HG03095 (cell line): Measurements from ENCODE around the gene IGLL5.

ENCODE experiments used
- ATAC-seq: cut with Tn5 transposase; IDR thresholded peaks from one replicate; pipeline ENCODE4 v1.9.1; 2021; ENCODE audit warnings: moderate library complexity; ENCODE audit not compliant: unreplicated experiment

The IGLL5 gene

DNA sequence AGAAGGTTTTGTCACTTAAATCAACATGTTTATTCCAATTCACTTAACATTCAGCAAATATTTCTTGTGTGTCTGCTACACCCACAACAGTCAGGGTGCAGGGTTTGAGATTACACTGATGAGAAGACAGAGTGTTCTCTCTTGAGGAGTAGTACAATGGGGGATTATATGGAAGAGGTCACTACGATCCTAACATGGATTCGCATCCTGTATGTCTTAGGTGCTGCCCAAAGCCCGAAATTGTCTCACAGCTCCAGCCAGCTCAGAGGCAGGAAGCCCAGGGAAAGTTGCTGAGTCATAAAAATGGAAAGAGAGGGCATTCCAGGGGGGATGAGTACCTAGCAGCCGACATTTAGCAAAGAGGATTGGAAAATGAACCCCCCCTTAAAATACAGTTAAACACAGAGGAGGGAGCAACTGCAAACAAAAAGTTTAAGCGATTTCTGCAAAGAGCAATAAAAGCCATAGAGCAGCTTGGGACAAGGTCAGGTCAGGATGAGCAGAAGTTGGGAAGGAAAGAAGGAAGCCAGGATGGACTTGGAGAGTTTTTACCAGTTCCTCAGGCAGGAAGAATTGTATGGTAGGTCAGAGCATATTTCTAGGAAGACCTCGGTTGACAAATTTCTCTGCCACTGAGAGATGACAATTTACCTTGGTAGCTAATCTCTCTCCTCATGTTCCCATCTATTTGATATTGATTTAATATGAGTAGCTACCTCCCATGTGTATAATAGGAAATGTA is 49.5 kb downstream of the IGLL5 start:
- no peak for ATAC-seq

DNA sequence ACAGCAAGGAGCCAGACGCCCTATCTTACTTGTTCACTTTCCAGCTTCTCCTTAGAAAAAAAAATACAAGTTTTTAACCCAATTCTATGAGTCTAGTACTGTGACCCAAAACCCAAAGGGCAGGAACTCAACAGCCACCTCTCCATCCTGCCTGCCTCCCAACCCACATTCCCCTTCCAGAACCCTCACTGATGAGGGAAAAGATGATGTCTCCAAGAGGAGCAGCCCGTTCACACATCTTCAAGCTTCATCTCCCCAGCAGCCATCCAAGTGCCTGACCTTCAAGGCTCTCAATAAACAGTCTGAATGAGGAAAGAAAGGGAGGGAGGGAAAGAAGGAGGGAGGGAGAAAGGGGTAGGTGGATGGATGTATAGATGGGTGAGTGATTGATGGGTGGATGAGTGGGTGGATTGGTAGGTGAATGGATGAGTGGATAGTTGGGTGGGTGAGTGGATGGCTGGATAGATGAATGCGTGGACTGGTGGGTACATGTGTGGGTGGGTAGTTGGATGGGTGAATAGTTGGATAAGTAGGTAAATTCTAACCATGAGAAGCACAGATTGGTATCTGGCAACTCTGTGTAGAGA is 50.4 kb downstream of the IGLL5 start:
- ATAC-seq: no peak

DNA sequence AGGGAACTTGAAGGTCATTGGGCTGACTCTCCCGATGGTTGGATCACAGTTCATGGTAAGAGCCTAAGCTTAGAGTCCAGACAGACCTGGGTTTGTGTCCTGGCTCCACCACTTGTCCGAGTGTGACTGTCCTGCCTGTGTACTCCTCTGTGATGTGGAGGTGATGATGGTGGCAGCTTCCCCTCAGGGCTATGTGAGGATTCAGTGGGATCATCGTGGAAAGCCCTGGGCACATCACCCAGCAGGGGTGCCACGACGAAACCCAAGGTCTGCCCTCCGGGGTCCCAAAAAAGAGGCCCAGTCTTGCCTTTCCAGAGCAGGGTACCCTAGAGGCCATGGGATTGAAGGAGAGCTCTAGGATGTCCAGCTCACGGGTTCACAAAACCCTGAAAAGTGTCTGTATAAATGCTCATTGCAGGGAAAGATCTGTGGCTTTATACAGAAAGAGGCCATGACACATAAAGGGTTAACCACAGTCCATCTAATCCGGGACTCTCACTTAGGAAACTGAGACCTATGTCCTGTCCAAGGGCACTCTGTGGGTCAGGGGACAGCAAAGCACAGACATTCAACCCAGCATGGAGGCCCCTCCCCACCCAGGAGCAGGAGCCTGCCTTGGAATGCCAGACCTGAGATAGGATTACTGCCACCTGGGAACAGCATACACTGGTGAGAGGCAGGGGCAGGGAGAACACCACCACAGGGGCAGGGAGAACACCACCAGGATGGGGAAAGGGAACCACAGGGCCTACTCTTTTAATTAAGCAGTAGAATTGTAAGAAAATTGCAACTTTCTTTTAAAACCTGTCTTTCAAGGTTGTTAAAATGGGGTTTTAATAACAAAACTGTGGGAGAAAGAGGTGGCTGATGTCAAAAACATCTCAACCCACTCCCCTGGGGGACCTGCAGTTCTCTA is 51.3 kb downstream of the IGLL5 start:
- ATAC-seq: no peak

DNA sequence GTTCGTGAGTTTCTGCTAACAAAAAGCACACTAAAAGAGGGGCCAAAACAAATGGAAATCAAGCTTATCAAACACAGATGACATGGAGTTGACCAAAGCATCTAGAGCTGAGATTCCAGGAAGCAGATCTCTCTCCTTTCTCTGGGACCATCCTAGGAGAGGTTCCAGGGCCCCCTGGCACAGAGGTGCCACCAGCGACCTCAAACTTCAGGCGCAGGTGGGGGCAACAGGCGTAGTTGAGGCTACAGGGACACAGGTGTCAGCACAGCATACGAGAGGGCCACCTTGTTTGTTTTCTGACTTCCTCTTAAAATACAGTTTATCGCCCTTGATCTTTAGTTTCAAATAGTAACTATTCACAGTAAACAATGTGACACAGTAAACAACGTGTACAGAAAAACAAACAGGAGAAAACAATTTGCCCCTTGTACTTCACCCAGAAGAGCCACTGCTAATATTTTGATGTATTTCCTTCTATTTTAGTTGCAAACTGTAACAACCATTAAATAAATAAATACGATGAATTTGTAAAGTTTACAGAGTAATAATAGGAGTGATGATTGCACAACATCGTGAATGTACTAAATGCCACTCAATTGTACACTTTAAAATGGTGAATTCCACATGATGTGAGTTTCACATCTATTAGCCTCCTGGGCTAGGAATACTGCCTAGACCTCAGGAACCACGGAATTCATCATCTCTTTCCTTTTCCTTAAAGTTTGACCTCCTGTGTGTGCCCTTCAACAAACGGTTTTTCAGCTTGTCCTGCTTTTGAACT is 52.2 kb downstream of the IGLL5 start:
- ATAC-seq: no peak

DNA sequence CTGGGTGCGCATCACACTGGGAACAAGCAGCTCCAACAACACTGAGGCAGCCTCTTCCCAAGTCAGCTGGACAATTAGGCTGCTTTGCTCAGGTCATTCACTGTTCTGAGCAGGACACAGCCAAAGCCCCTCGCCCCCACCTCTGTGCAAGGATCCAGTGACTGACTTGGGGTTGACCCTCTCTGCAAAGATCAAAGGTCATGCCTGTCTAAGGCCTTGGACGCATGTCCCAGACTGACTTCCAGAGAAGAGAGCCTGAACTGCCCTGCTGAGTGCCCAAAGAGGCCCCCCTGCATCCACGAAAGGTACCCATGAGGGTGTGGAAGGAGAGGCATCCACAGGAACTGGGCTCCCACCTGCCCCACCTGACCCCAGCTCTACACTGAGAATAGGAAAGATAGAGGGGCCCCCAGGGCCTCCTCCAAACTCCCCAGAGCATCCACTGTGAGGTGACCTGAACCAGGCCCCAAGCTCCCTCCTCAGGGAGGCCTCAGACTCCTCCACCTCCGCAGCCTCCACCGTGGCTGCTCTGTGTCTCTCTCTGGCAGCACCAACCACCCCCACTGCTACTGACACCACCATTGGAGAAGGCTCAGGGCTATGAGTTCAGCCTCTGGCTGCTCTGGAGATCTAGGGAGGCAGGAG is 53.5 kb downstream of the IGLL5 start:
- no peak for ATAC-seq

DNA sequence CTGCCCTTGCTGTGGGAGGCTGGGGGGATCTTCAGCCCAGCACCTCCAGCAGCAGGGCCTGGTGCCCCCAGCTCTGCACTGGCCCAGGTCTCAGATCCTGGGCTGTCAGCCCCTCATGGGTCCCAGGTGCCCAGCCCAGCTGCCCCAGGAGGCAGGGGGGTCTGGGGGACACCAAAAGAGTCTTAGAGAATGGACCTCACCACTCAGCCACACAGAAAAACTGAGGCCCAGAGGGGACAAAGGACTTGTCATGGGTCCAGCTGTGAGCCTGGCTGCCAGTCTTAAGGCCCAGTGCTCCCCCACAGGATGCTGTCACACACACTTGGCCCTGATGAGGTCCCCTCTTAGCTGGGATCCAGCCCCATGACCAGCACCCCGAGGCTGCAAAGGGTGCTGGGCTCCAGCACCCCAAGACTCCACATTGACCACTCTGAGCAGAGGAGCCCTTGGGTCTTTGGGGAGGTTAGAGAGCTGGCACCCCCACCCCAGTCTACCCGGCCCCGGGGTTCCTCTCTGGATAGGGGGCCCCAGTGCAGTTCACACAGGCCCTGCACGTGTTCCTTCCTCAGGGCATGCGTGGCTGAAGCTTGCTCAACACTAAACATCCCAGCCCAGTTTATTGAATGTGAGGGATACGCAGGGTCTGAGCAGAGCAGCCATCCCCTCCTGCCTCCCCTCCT is 54.4 kb downstream of the IGLL5 start:
- ATAC-seq: no peak

DNA sequence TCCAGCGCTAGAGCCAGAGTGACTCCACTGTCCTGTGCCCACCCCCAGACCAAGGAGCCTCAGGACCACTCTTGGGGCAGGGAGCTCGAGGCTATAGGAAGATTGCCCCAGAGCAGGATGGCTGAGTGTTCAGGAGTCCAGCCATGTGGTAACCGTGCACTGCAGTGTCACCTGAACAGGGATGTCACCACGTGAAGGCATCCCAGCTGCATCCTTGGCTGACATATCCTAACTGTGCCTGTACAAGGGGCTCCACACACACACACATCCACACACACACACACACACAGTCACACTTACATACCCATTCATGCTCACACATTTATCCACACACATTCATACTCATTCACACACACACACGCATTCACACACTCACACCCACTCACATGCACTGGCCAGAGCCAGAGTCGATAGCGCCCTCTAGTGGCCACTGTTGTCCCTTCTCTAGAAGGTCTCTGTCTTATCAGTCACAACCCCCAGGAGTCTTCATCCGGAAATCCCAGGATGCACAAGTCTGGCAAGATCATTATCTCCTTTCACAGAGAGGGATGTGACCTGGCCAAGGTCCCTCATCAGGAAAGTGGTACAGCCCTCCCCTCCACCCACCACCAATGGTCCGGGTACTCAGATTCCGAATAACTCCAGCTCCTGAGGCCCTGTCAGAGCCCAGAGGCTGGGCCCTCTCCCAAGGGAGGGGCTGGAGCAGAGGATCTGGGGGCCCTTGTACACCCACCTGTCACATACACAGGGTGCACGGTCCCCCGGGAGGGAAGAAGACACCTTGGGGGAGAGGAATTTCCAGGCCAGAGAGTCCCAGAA is 55.1 kb downstream of the IGLL5 start:
- ATAC-seq: no peak

DNA sequence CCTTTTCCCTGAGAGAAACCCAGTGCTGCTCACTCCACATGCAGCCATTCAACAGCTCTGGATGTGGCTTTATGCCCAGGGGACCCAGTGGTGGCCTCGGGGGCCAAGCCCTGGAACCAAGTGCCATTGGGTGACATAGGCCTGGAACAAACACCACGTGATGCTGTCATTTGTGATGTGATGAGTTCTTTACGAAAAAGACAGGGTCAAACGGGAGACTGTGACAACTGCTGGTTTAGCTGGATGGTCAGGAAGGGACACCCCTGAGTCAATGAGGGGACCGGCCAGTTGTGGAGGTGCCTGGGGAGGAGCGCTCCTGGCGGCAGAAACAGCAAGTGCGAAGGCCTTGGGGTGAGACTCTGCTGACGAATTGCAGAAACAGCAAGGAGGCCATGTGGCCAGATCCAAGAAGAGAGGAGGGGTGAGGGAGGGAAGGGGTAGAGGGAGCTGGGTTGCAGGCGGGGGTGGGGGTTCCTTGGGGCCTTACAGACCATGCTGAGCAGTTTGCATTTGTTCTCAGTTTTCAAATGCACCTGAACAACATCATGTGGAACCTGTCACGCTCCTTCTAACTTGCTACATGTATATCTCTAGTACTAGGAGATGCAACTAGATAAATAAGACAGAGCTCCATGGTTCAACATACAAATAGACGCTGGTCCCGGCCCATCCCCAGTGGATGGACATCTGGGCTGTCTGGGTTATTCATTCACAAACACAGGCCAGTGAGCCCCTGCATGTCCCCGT is 56.1 kb downstream of the IGLL5 start:
- no peak for ATAC-seq

DNA sequence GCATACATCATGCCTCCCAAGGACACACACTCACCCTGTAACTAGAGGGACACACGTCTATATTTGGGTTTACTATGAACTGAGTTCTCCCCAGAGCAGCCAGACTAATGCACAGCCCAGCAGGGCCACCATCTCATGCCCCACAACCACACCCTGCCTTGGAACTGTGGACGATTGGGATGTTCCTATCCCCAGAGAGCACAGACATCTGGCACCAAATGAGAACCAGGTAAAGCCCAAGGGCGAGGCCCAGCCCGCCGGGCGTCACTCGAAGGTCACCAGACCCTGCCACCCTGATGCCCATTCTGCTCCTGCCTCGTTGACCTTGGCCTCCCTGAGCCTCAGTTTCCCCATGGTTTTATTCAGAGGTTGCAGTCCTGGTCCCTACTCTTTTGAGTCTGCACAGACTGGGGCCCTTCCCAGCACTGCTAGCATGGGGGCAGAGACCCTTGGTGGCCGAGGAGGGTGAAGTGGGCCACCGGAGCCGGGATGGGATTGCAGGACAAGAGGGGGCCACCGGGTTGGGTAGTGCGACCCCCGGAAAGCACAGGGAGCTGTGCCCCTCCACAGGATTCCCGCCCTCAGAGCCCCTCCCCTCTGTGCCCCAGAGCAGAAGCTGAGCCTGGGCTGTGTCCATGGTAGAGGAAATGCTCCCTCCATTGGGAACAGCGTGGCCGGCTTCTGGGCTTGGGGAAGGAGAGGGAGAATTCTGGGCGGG is 56.8 kb downstream of the IGLL5 start:
- ATAC-seq: no peak

DNA sequence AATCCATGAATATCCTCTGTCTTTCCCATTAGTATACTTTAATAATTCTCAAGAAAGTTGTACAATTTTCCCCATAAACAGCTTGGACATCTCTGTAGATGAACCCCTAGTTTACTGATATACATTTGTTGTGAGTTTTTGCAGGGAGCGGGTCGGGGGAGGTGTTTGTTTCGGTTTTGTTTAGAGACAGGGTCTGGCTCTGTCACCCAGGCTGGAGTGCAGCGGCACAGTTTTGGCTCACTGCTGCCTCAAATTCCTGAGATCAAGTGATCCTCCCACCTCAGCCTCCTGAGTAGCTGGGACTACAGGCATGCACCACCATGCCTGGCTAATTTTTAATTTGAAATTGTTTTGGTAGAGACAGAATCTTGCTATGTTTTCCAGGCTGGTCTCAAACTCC is 57.6 kb downstream of the IGLL5 start:
- no peak for ATAC-seq
